Stimulated activated CD8-positive, alpha-beta memory T cell treated with anti-CD3 and anti-CD28 coated beads, Interleukin-12 subunit alpha, Interleukin-12 subunit beta, amount 100 ng/mL, for 24 hours (primary cell): Measurements from ENCODE around the gene NEURL3.

Source experiments
- DNase-seq: peaks from one replicate; pipeline ENCODE4 v3.0.0-alpha.2; 2020; ENCODE audit errors: extremely low read depth

The NEURL3 gene

GRCh38 chr2:96539215-96539920 lies 34.2 kb upstream of the NEURL3 start:
- no peak for DNase-seq

GRCh38 chr2:96538487-96539214 lies 33.5 kb upstream of the NEURL3 start:
- DNase-seq, result peak; percentile 84

- no peak for DNase-seq
These were observed 32.8 kb upstream of the NEURL3 start for GRCh38 chr2:96537734-96538486.

GRCh38 chr2:96537066-96537733 lies 32.0 kb upstream of the NEURL3 start:
- peak; percentile 76 for DNase-seq

GRCh38 chr2:96536445-96537065 lies 31.4 kb upstream of the NEURL3 start, which contains the start of gene ARID5A:
ARID5A (plus strand) TSS chr2:96536752; CDS start chr2:96536827, 75 bp downstream.
- peak; percentile 90 for DNase-seq

DNA sequence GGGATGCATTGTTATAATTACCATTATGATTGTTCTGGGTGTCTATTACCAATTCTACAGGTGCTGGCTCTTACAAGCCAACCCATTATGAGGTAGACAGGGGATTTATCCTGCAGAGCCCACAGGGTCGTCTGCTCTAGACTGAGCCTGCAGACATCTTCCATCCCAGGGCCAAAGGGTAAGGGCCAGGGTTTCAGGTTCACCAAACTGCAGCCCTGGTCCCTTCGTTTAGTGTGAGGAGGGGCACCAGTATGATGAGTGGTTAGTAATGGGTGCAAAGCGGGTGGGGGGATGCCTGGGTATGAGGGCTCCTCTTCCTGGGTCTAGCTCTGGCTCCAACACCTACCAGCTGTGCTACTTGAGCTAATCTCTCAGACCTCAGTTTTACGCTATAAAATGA lies 30.2 kb upstream of the NEURL3 start:
- no peak for DNase-seq

- DNase-seq, result no peak
These were observed 29.6 kb upstream of the NEURL3 start for GRCh38 chr2:96534701-96535181.

DNA sequence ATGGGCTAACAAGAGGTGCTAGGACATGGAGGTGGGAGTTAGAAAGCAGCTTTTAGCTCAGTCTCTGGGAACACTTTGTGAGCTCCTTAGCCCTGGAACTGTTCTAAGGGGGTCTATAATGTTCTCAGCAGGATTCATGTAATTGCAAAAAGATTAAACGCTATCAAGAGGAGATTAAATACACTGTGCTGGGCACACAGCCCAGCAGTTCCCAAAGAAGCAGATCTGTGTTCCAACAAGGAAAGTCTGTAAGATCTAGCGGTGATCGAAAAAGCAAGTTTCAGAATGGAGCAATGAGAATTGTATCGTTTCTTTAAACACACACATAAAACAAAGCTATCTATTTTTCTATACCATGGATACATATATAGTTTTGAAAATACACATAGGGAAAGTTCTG lies 29.0 kb upstream of the NEURL3 start:
- no peak for DNase-seq

- no peak for DNase-seq
These were observed 28.3 kb upstream of the NEURL3 start for GRCh38 chr2:96533292-96534073.

GRCh38 chr2:96532641-96533291 lies 27.6 kb upstream of the NEURL3 start:
- no peak for DNase-seq

- DNase-seq, result peak; percentile 72
These were observed 26.8 kb upstream of the NEURL3 start for GRCh38 chr2:96531872-96532505.

- DNase-seq, result no peak
These were observed 26.2 kb upstream of the NEURL3 start for GRCh38 chr2:96531366-96531765.

- DNase-seq, result no peak
These were observed 25.6 kb upstream of the NEURL3 start for GRCh38 chr2:96530474-96531357.

GRCh38 chr2:96530144-96530430 lies 24.9 kb upstream of the NEURL3 start:
- no peak for DNase-seq

- no peak for DNase-seq
These were observed 24.4 kb upstream of the NEURL3 start for GRCh38 chr2:96529376-96530143.

GRCh38 chr2:96528700-96529375 lies 23.7 kb upstream of the NEURL3 start:
- no peak for DNase-seq

- no peak for DNase-seq
These were observed 23.0 kb upstream of the NEURL3 start for GRCh38 chr2:96528006-96528699.
